Measurements from ENCODE around the gene SEMA3E. TPM values are rescaled to one million over a fixed set of nuclear protein-coding genes. Genes with fewer than 3 reads are reported as not detected.

SEMA3E gene
- total and polyA plus RNA-seq, 9 of the 15 experiments (the other 6 are each of a cell fraction or from before 2014, with no cell fraction given): 0.01 to 1.4 (median 0.14) TPM; not detected in 2

GRCh38 chr7:83426325-83426724, 222.6 kb downstream of the SEMA3E start:
- Histone ChIP-seq H3K9me1 (ENCODE audit: control insufficient read depth, insufficient read depth, low read length) (no peaks in the 10 kb centered on the region), H3K4me3 (no peak overlapping the region), H3K27ac (ENCODE audit: extremely low read depth, low read depth, low read length) (no peak overlapping the region), H4K20me1 (replicated peaks; ENCODE audit: control insufficient read depth, insufficient read depth, low read length) (no peaks in the 10 kb centered on the region), H3K9ac (ENCODE audit: insufficient read depth in 1 of 2, low read depth in 2 of 2, low read length in 2 of 2) (no peak overlapping the region), H3K9me3 (replicated peaks; ENCODE audit: control insufficient read depth, insufficient read depth, low read depth, low read length) (no peaks in the 10 kb centered on the region; the same call in 1 of the 2 replicates), H3K4me1 (replicated peaks in 1 of 2; ENCODE audit: control insufficient read depth in 2 of 2, insufficient read depth in 2 of 2, low read length in 2 of 2) (no peaks in the 10 kb centered on the region), H3K4me2 (ENCODE audit: insufficient read depth, low read length) (no peak overlapping the region), H3K27me3 (ENCODE audit: control insufficient read depth in 2 of 2, insufficient read depth in 2 of 2, low read length in 2 of 2) (no peaks in the 10 kb centered on the region), H3K79me2 (ENCODE audit: control insufficient read depth, insufficient read depth, low read length) (no peaks in the 10 kb centered on the region), H3K36me3 (ENCODE audit: control insufficient read depth, insufficient read depth, low read length) (no peaks in the 10 kb centered on the region), H2AFZ (ENCODE audit: low read depth, low read length) (no peak overlapping the region)
- in situ Hi-C loops (cut with MboI): no loop called here
- ATAC-seq (no peak), DNase-seq (ENCODE audit: extremely low read depth in 1 of 4, low spot score in 3 of 4) (no peak), FAIRE-seq (no peak)
- ChIA-PET CTCF (ENCODE audit: low intra/inter-chr PET ratio) (no interaction called here), POLR2A (no interaction called here)
- TF ChIP-seq CAMTA2 (CRISPR knock-in tag; conservative IDR thresholded peaks at IDR 0.05): no peak
- no peak for TF ChIP-seq ARID3B (CRISPR knock-in tag; IDR thresholded peaks at IDR 0.05; ENCODE audit: borderline replicate concordance)
- TF ChIP-seq SRSF3 (IDR thresholded peaks at IDR 0.05; ENCODE audit: insufficient read depth, low read length): no peak
- no peak for TF ChIP-seq HMG20A (CRISPR knock-in tag; conservative IDR thresholded peaks at IDR 0.05)
- TF ChIP-seq ELF1 (tag; IDR thresholded peaks at IDR 0.05): no peak
- no peak for TF ChIP-seq TEAD2 (tag; IDR thresholded peaks at IDR 0.05)
- no peak for TF ChIP-seq ESRRA (IDR thresholded peaks at IDR 0.05; ENCODE audit: borderline replicate concordance, low read depth)
- 0% methylated on average over 3 of the region's 3 CpGs for WGBS (ENCODE audit: insufficient coverage, low coverage, missing lambda C conversion rate)
- no TSS peak for BruUV-seq (replicated peaks)
- intact Hi-C loops (cut with micrococcal nuclease): no loop called here
